A549 (cell line): ENCODE data around the gene PLAA. TPM values are rescaled to one million over a fixed set of nuclear protein-coding genes. Genes with fewer than 3 reads are reported as not detected.

Experiments used
- ATAC-seq, 2 experiments: fragments of 200-7000 bp in 1 of 2; fragments of >200 bp in 1 of 2; cut with Nextera tagmentation in 1 of 2; cut with Tn5 transposase in 1 of 2; 3 replicates each; pipeline versions ENCODE4 v1.8.0 to v1.9.1; 2018 to 2020; ENCODE audit warnings: mild to moderate bottlenecking in 1 of 2, moderate library complexity in 1 of 2
- CTCF ChIA-PET: fragments of 300-600 bp; sonication (Branson Sonifier 250); formaldehyde crosslinking; extraction: SDS; loops from one replicate; lab custom pipeline; 2021; ENCODE audit warnings: antibody characterized with exemption, inconsistent platforms; lab: Yijun Ruan, JAX
- POLR2A ChIA-PET: fragments of 350-600 bp; formaldehyde crosslinking; extraction: SDS; loops from one replicate; lab custom pipeline; 2021; ENCODE audit warnings: antibody characterized with exemption, inconsistent platforms; lab: Yijun Ruan, JAX
- DNase-seq, 2 experiments: peaks; one replicate each; pipeline versions ENCODE4 v3.0.0 to v3.0.0-alpha.2; 2011 to 2016; ENCODE audit warnings: low read depth in 1 of 2, low spot score in 1 of 2
- FAIRE-seq: peaks from 2 replicates; lab custom pipeline; 2011; peaks lifted over from hg19 to GRCh38; lab: Jason Lieb, UNC
- H3K27ac ChIP-seq, 2 experiments: fragments of >200 bp; sonication (Bioruptor Twin); formaldehyde crosslinking; 3 replicates each; pipeline ENCODE4 v1.5.1; 2016 to 2017
- H3K4me1 ChIP-seq: fragments of >200 bp; sonication (Bioruptor Twin); formaldehyde crosslinking; 3 replicates; pipeline ENCODE4 v1.6.1; 2016
- H3K4me2 ChIP-seq: fragments of >200 bp; sonication (Bioruptor Twin); formaldehyde crosslinking; 3 replicates; pipeline ENCODE4 v1.6.1; 2016
- H3K4me3 ChIP-seq: fragments of >200 bp; sonication (Bioruptor Twin); formaldehyde crosslinking; 3 replicates; pipeline ENCODE4 v1.5.1; 2016
- H3K9me3 ChIP-seq: fragments of >200 bp; sonication (Bioruptor Twin); formaldehyde crosslinking; 3 replicates; pipeline ENCODE4 v1.6.1; 2016
- BCL3 ChIP-seq: fragments of >200 bp; sonication (Bioruptor Twin); formaldehyde crosslinking; IDR thresholded peaks from 3 replicates; pipeline ENCODE4 v1.6.1; 2016
- CBX8 ChIP-seq: fragments of 200-600 bp; sonication (generic); IDR thresholded peaks from 2 replicates; pipeline ENCODE4 v1.6.1; 2016
- CEBPB ChIP-seq, 2 experiments: fragments of >200 bp in 1 of 2; sonication (Bioruptor Twin) in 1 of 2; formaldehyde crosslinking in 1 of 2; IDR thresholded peaks; 2 replicates each; pipeline ENCODE4 v1.6.1; 2012 to 2016
- CHD2 ChIP-seq: fragments of 150-350 bp; IDR thresholded peaks from 2 replicates; pipeline ENCODE4 v1.6.1; 2014; ENCODE audit warnings: low read length; ENCODE audit not compliant: partially characterized antibody
- FOSL2 ChIP-seq, 2 experiments: fragments of 450-650 bp in 1 of 2; fragments of >200 bp in 1 of 2; sonication (Bioruptor Twin) in 1 of 2; formaldehyde crosslinking; IDR thresholded peaks; 2 replicates each; pipeline versions ENCODE4 v1.5.0 to v1.6.1; 2016 to 2020; ENCODE audit warnings: mild to moderate bottlenecking in 1 of 2, moderate library complexity in 1 of 2
- GATA3 ChIP-seq: IDR thresholded peaks from 2 replicates; pipeline ENCODE4 v1.6.1; 2012; ENCODE audit warnings: borderline replicate concordance
- JUNB ChIP-seq: fragments of >200 bp; sonication (Bioruptor Twin); formaldehyde crosslinking; IDR thresholded peaks from 2 replicates; pipeline ENCODE4 v1.6.1; 2016
- KDM1A ChIP-seq: fragments of 200-600 bp; sonication (generic); IDR thresholded peaks from 2 replicates; pipeline ENCODE4 v1.6.1; 2016; ENCODE audit warnings: low read depth, mild to moderate bottlenecking
- MAFK ChIP-seq: fragments of 450-650 bp; IDR thresholded peaks from 2 replicates; pipeline ENCODE4 v1.6.1; 2014; ENCODE audit not compliant: partially characterized antibody
- NFE2L2 ChIP-seq: fragments of 150-350 bp; conservative IDR thresholded peaks from 2 replicates; pipeline ENCODE4 v1.6.1; 2014; ENCODE audit warnings: low read length
- NPAS2 ChIP-seq: fragments of 250-450 bp; sonication (Bioruptor Pico); IDR thresholded peaks from 2 replicates; pipeline ENCODE4 v1.8.0; 2022; ENCODE audit warnings: mild to moderate bottlenecking, moderate library complexity, borderline replicate concordance
- PHF8 ChIP-seq: fragments of 200-600 bp; sonication (generic); IDR thresholded peaks from 2 replicates; pipeline ENCODE4 v1.6.1; 2016; ENCODE audit warnings: low read depth, mild to moderate bottlenecking, antibody characterized with exemption, moderate library complexity, borderline replicate concordance
- SREBF2 ChIP-seq: fragments of 450-650 bp; IDR thresholded peaks from 2 replicates; pipeline ENCODE4 v1.6.1; 2014; ENCODE audit warnings: mild to moderate bottlenecking, moderate library complexity
- TP53 ChIP-seq: fragments of 250-450 bp; sonication (Bioruptor Pico); IDR thresholded peaks from 2 replicates; pipeline ENCODE4 v1.5.0; 2021; ENCODE audit warnings: mild to moderate bottlenecking, moderate library complexity
- ZC3H11A ChIP-seq: fragments of 450-650 bp; IDR thresholded peaks from 2 replicates; pipeline ENCODE4 v1.6.1; 2014; ENCODE audit warnings: antibody characterized with exemption, mild to moderate bottlenecking
- ZSCAN20 ChIP-seq: fragments of 250-450 bp; sonication (Bioruptor Pico); IDR thresholded peaks from 2 replicates; pipeline ENCODE4 v1.8.0; 2022; ENCODE audit warnings: mild to moderate bottlenecking, moderate library complexity
- WGBS: methylation state at CpG from one replicate; pipeline ENCODE4 v1.1.6; 2017; ENCODE audit errors: missing lambda C conversion rate; 5-methylcytosine and 5-hydroxymethylcytosine counted together
- polyA plus RNA-seq, 4 experiments: library from polyadenylated mRNA; depleted of rRNA in 3 of 4; stranded (reverse); fragments of >200 nt; fragmentation: RNase III in 1 of 4; extraction: RNeasy Plus Mini Kit Qiagen cat#74134 plus additional on column Dnase treatment in 1 of 4; gene quantifications; 2 replicates in 3 of 4; 3 replicates in 1 of 4; pipeline ENCODE4 v1.2.3, GENCODE V29; 2011 to 2017
- TF ChIP-seq, protein P1 (sequence below): fragments of >200 bp; sonication (Bioruptor Twin); formaldehyde crosslinking; IDR thresholded peaks from 3 replicates; pipeline ENCODE4 v1.5.1; 2016
- TF ChIP-seq, protein P2 (sequence below): fragments of 250-450 bp; sonication (Bioruptor Pico); IDR thresholded peaks from 2 replicates; pipeline ENCODE4 v1.5.0; 2021; ENCODE audit warnings: mild to moderate bottlenecking, moderate library complexity, borderline replicate concordance

PLAA gene
- polyA plus RNA-seq, 2 of the 4 experiments (the other 2 are of a cell fraction) = 25.5 to 37.5 TPM

DNA sequence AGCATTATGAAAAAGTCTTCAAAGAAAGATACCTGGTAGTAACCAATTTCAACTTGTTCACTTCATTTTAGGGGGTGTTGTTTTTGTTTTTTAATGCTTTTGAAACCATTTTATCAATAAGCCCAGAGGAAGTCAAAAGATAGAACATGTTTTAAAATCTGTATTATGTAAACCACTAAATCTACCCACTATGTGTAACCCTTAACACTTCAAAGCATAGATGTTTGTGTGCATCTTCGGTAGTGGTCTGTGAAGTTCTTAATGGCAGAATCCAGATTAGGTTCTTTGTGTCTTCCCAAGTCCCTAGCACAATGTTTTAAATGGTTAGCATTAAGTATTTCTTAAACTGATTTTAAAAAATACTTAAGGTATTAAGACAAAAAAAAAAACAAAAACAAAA lies 6.3 kb downstream of the PLAA start:
- DNase-seq (no peak), FAIRE-seq (no peak), ATAC-seq (no peak)
- Histone ChIP-seq H3K4me2 (no peak overlapping the region), H3K9me3 (peaks cover 11% of the 10 kb centered on the region), H3K4me1 (peaks cover 21% of the 10 kb centered on the region), H3K27ac (no peak overlapping the region), H3K4me3 (no peak overlapping the region)
- POLR2A ChIA-PET = no interaction called here
- TF ChIP-seq ZC3H11A (no peak), MAFK (no peak), CEBPB (IDR thresholded peaks at IDR 0.05) (no peak)
- CTCF ChIA-PET = no interaction called here
- WGBS = 100% methylated on average over 1 of the region's 1 CpG

DNA sequence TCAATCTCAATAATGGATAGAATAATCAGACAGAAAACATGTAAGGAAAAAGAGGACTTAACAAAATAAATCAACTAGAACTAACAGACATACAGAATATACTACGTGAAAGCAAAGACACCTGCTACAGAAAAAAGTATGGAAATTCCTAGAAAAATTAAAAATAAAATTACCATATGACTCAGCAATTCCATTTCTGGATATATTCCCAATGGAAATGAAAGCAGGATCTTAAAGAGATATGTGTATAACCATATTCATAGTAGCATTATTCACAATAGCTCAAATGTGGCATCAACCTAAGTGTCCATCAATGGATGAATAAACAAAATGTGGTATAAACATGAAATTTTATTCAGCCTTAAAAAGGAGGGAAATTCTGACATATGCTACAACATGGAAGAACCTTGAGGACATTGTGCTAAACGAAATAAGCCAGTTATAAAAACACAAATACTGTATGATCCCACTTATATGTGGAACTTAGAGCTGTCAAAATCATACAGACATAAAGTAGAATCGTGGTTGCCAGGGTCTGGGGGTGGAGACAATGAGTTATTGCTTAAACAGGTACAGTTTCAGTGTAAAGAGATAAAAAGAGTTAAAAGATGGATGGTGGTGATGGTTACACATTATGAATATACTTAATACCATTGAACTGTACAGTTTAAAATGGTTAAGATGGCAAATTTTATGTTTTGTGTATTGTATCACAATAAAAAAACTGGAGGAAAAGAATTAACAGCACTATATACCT lies 6.9 kb downstream of the PLAA start:
- TF ChIP-seq KDM1A (no peak), NPAS2 (CRISPR knock-in tag) (no peak), BCL3 (no peak), MAFK (peak; percentile 72), ZSCAN20 (CRISPR knock-in tag) (no peak), FOSL2 (IDR thresholded peaks at IDR 0.05) (no peak), FOSL2 (CRISPR knock-in tag; IDR thresholded peaks at IDR 0.05) (peak; percentile 17; the same call in 1 of the 2 replicates), CHD2 (no peak), JUNB (no peak), GATA3 (no peak), CBX8 (no peak), NFE2L2 (peak; percentile 45; the same call in 1 of the 2 replicates)
- TF ChIP-seq, protein P1, sequence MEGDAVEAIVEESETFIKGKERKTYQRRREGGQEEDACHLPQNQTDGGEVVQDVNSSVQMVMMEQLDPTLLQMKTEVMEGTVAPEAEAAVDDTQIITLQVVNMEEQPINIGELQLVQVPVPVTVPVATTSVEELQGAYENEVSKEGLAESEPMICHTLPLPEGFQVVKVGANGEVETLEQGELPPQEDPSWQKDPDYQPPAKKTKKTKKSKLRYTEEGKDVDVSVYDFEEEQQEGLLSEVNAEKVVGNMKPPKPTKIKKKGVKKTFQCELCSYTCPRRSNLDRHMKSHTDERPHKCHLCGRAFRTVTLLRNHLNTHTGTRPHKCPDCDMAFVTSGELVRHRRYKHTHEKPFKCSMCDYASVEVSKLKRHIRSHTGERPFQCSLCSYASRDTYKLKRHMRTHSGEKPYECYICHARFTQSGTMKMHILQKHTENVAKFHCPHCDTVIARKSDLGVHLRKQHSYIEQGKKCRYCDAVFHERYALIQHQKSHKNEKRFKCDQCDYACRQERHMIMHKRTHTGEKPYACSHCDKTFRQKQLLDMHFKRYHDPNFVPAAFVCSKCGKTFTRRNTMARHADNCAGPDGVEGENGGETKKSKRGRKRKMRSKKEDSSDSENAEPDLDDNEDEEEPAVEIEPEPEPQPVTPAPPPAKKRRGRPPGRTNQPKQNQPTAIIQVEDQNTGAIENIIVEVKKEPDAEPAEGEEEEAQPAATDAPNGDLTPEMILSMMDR = no peak
- TF ChIP-seq, protein P2, sequence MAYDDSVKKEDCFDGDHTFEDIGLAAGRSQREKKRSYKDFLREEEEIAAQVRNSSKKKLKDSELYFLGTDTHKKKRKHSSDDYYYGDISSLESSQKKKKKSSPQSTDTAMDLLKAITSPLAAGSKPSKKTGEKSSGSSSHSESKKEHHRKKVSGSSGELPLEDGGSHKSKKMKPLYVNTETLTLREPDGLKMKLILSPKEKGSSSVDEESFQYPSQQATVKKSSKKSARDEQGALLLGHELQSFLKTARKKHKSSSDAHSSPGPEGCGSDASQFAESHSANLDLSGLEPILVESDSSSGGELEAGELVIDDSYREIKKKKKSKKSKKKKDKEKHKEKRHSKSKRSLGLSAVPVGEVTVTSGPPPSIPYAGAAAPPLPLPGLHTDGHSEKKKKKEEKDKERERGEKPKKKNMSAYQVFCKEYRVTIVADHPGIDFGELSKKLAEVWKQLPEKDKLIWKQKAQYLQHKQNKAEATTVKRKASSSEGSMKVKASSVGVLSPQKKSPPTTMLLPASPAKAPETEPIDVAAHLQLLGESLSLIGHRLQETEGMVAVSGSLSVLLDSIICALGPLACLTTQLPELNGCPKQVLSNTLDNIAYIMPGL (CRISPR knock-in tag) = no peak
- TF ChIP-seq, all 56 proteins: peak for 3
- peak; percentile 13 for FAIRE-seq
- Histone ChIP-seq H3K27ac (0 out of 6 replicates have a peak overlapping the region, but pooled peaks of 1 of the 2 experiments have one; percentile 15), H3K4me1 (peaks cover 16% of the 10 kb centered on the region; the same call in 2 of the 3 replicates), H3K4me2 (no peak overlapping the region), H3K9me3 (peaks cover 11% of the 10 kb centered on the region), H3K4me3 (no peak overlapping the region)
- DNase-seq = no peak
- ChIA-PET CTCF (no interaction called here), POLR2A (no interaction called here)
- no peak for ATAC-seq
- 63% methylated on average over 3 of the region's 3 CpGs for WGBS

- TF ChIP-seq TP53 (CRISPR knock-in tag) (no peak), PHF8 (no peak), SREBF2 (no peak)
- H3K4me2 ChIP-seq = no peak overlapping the region
- H3K9me3 ChIP-seq = peaks cover 11% of the 10 kb centered on the region
- no peak overlapping the region for H3K4me3 ChIP-seq
- H3K4me1 ChIP-seq = peaks cover 13% of the 10 kb centered on the region; the same call in 2 of the 3 replicates
- POLR2A ChIA-PET = no interaction called here
- 90% methylated on average over 3 of the region's 3 CpGs for WGBS
- DNase-seq (no peak), ATAC-seq (no peak), FAIRE-seq (no peak)
- CTCF ChIA-PET = no interaction called here
- H3K27ac ChIP-seq = no peak overlapping the region
Measured at GRCh38 chr9:26937816-26938371, 9.1 kb downstream of the PLAA start.
